GM23338 (cell line): ENCODE data around the gene DIP2B. TPM values are rescaled to one million over a fixed set of nuclear protein-coding genes. Genes with fewer than 3 reads are reported as not detected.
A peak's percentile ranks its signal among the peaks of the same experiment; 100 is the strongest.

Source experiments
- ATAC-seq: fragments of 200-7000 bp; cut with Tn5 transposase; 3 replicates; pipeline ENCODE4 v1.9.1; 2020
- DNase-seq: peaks from one replicate; pipeline ENCODE4 v3.0.0-alpha.2; 2015; ENCODE audit warnings: low spot score
- H2AFZ ChIP-seq: fragments of 200-600 bp; sonication (generic); 2 replicates; pipeline ENCODE4 v1.8.0; 2016; ENCODE audit warnings: antibody characterized with exemption, mild to moderate bottlenecking, moderate library complexity
- H3F3A ChIP-seq: fragments of 200-600 bp; sonication (generic); replicated peaks from 2 replicates; pipeline ENCODE4 v1.8.0; 2017; ENCODE audit warnings: antibody characterized with exemption, mixed run types, low read depth
- H3K27ac ChIP-seq: fragments of 200-600 bp; sonication (generic); 2 replicates; pipeline ENCODE4 v1.6.1; 2016; ENCODE audit warnings: low read depth
- H3K27me3 ChIP-seq: fragments of 200-600 bp; sonication (generic); 2 replicates; pipeline ENCODE4 v1.8.0; 2016; ENCODE audit warnings: mild to moderate bottlenecking, mixed run types, moderate library complexity; ENCODE audit not compliant: insufficient read depth
- H3K36me3 ChIP-seq: fragments of 200-600 bp; sonication (generic); 2 replicates; pipeline ENCODE4 v1.8.0; 2016; ENCODE audit warnings: mild to moderate bottlenecking; ENCODE audit not compliant: insufficient read depth
- H3K4me1 ChIP-seq: fragments of 200-600 bp; sonication (generic); 2 replicates; pipeline ENCODE4 v1.8.0; 2016; ENCODE audit warnings: mild to moderate bottlenecking, moderate library complexity; ENCODE audit not compliant: insufficient read depth
- H3K4me2 ChIP-seq: fragments of 200-600 bp; sonication (generic); 2 replicates; pipeline ENCODE4 v1.7.1; 2017; ENCODE audit warnings: mixed run types
- H3K4me3 ChIP-seq: fragments of 200-600 bp; sonication (generic); 2 replicates; pipeline ENCODE4 v1.6.1; 2016; ENCODE audit warnings: mixed run types
- H3K79me2 ChIP-seq: fragments of 200-600 bp; sonication (generic); replicated peaks from 2 replicates; pipeline ENCODE4 v1.8.0; 2017; ENCODE audit warnings: mild to moderate bottlenecking; ENCODE audit not compliant: insufficient read depth
- H3K9me2 ChIP-seq: fragments of 200-600 bp; sonication (generic); 2 replicates; pipeline ENCODE4 v1.8.0; 2017; ENCODE audit not compliant: insufficient read depth
- H4K20me1 ChIP-seq: fragments of 200-600 bp; sonication (generic); replicated peaks from 2 replicates; pipeline ENCODE4 v1.8.0; 2017; ENCODE audit warnings: mild to moderate bottlenecking; ENCODE audit not compliant: insufficient read depth
- H3K27ac Mint-ChIP-seq: 2 replicates; pipeline ENCODE4 v1.8.0; 2020; ENCODE audit warnings: inconsistent platforms, mild to moderate bottlenecking, moderate library complexity, mixed read lengths
- H3K27me3 Mint-ChIP-seq: 3 replicates; pipeline ENCODE4 v1.8.0; 2022; ENCODE audit warnings: low read depth, mild to moderate bottlenecking, moderate library complexity, mixed read lengths, inconsistent platforms; ENCODE audit not compliant: insufficient read depth, poor library complexity
- H3K36me3 Mint-ChIP-seq: 3 replicates; pipeline ENCODE4 v1.8.0; 2021; ENCODE audit warnings: low read depth, mild to moderate bottlenecking, inconsistent platforms, moderate library complexity, mixed read lengths
- H3K4me1 Mint-ChIP-seq: 3 replicates; pipeline ENCODE4 v1.8.0; 2020; ENCODE audit warnings: mild to moderate bottlenecking, inconsistent platforms, mixed read lengths
- H3K4me3 Mint-ChIP-seq: 3 replicates; pipeline ENCODE4 v1.8.0; 2021; ENCODE audit warnings: moderate library complexity, mild to moderate bottlenecking, inconsistent platforms, mixed read lengths
- H3K9me3 Mint-ChIP-seq: 3 replicates; pipeline ENCODE4 v1.8.0; 2020; ENCODE audit warnings: moderate library complexity, mild to moderate bottlenecking, inconsistent platforms, mixed read lengths
- CREB1 ChIP-seq: fragments of 250-450 bp; sonication (Bioruptor Pico); IDR thresholded peaks from 2 replicates; pipeline ENCODE4 v1.5.0; 2020; ENCODE audit warnings: low read depth, mild to moderate bottlenecking, moderate library complexity
- CTCF ChIP-seq, 2 experiments: fragments of 200-600 bp in 1 of 2; sonication (generic) in 1 of 2; conservative IDR thresholded peaks; 2 replicates each; pipeline versions ENCODE4 v1.5.1 to v1.6.1; 2016 to 2017; ENCODE audit warnings: antibody characterized with exemption in 2 of 2, low read depth in 2 of 2, mild to moderate bottlenecking in 2 of 2, moderate library complexity in 1 of 2
- ETS1 ChIP-seq: IDR thresholded peaks from 2 replicates; pipeline ENCODE4 v1.6.1; 2016; ENCODE audit warnings: antibody characterized with exemption
- EZH2phosphoT487 ChIP-seq: fragments of 200-600 bp; sonication (generic); IDR thresholded peaks from one replicate; pipeline ENCODE4 v1.8.1; 2018; ENCODE audit warnings: antibody characterized with exemption; ENCODE audit not compliant: unreplicated experiment
- JUNB ChIP-seq: IDR thresholded peaks from one replicate; pipeline ENCODE4 v1.6.1; 2016; ENCODE audit warnings: antibody characterized with exemption; ENCODE audit not compliant: unreplicated experiment
- NANOG ChIP-seq: IDR thresholded peaks from 2 replicates; pipeline ENCODE4 v1.6.1; 2016; ENCODE audit warnings: antibody characterized with exemption, borderline replicate concordance
- POLR2AphosphoS5 ChIP-seq: IDR thresholded peaks from 2 replicates; pipeline ENCODE4 v1.6.1; 2016; ENCODE audit warnings: antibody characterized with exemption, low read depth
- REST ChIP-seq: IDR thresholded peaks from one replicate; pipeline ENCODE4 v1.6.1; 2018; ENCODE audit warnings: antibody characterized with exemption; ENCODE audit not compliant: unreplicated experiment
- ZNF114 ChIP-seq: fragments of 250-450 bp; sonication (Bioruptor Pico); IDR thresholded peaks from 2 replicates; pipeline ENCODE4 v1.5.0; 2020; ENCODE audit warnings: mild to moderate bottlenecking, moderate library complexity
- polyA plus RNA-seq: library from polyadenylated mRNA; unstranded; fragments of >200 nt; fragmentation: Nextera tagmentation; extraction: Ambion mirVana; gene quantifications from 2 replicates; pipeline ENCODE4 v1.2.1, GENCODE V29; 2016
- total RNA-seq: library from RNA; depleted of rRNA; stranded (reverse); fragments of >200 nt; shearing (Covaris generic); gene quantifications from 2 replicates; pipeline ENCODE4 v1.2.3, GENCODE V29; 2014

DIP2B gene
- total and polyA plus RNA-seq, 2 experiments from 2014 or later, result 8.0 to 36.4 TPM

GRCh38 chr12:50641566-50641965, 136.8 kb downstream of the DIP2B start:
- Histone ChIP-seq H3K27ac (no peak overlapping the region), H3K79me2 (no peaks in the 10 kb centered on the region), H3K4me1 (no peaks in the 10 kb centered on the region), H3K4me2 (no peak overlapping the region), H2AFZ (no peak overlapping the region), H3K9me2 (no peaks in the 10 kb centered on the region), H4K20me1 (no peaks in the 10 kb centered on the region), H3K27me3 (no peaks in the 10 kb centered on the region), H3F3A (no peaks in the 10 kb centered on the region), H3K4me3 (no peak overlapping the region), H3K36me3 (no peaks in the 10 kb centered on the region)
- peak overlapping the region; percentile 57 for H3K27ac Mint-ChIP-seq
- H3K9me3 Mint-ChIP-seq, result no peaks in the 10 kb centered on the region
- peaks cover 14% of the 10 kb centered on the region for H3K4me1 Mint-ChIP-seq
- H3K4me3 Mint-ChIP-seq, result no peak overlapping the region
- TF ChIP-seq ZNF114 (CRISPR knock-in tag) (no peak), CTCF (conservative IDR thresholded peaks at IDR 0.05; ENCODE audit: low read depth in 2 of 2) (peak; percentile 33 to 49; a peak in 3 of 4 replicates), EZH2phosphoT487 (no peak), POLR2AphosphoS5 (no peak), CREB1 (CRISPR knock-in tag) (no peak)
- H3K36me3 Mint-ChIP-seq, result peaks cover 10% of the 10 kb centered on the region; the same call in 2 of the 3 replicates
- DNase-seq (peak; percentile 56), ATAC-seq (peak; percentile 87)
- peaks cover 11% of the 10 kb centered on the region for H3K27me3 Mint-ChIP-seq

GRCh38 chr12:50642035-50642451, 137.3 kb downstream of the DIP2B start:
- no peaks in the 10 kb centered on the region for H3K9me2 ChIP-seq
- H3K27ac Mint-ChIP-seq, result peak overlapping the region; percentile 57
- no peaks in the 10 kb centered on the region for H3K27me3 ChIP-seq
- no peaks in the 10 kb centered on the region for H3K9me3 Mint-ChIP-seq
- peaks cover 12% of the 10 kb centered on the region for H3K36me3 Mint-ChIP-seq
- no peak overlapping the region for H3K4me2 ChIP-seq
- peaks cover 12% of the 10 kb centered on the region for H3K4me1 Mint-ChIP-seq
- no peak for DNase-seq
- H3K4me3 Mint-ChIP-seq, result no peak overlapping the region
- no peaks in the 10 kb centered on the region for H3K79me2 ChIP-seq
- peaks cover 11% of the 10 kb centered on the region for H3K27me3 Mint-ChIP-seq
- H3K36me3 ChIP-seq, result no peaks in the 10 kb centered on the region
- no peak overlapping the region for H3K4me3 ChIP-seq
- H2AFZ ChIP-seq, result no peak overlapping the region
- TF ChIP-seq NANOG (no peak), EZH2phosphoT487 (no peak), ETS1 (no peak), POLR2AphosphoS5 (no peak), JUNB (no peak), REST (no peak), CREB1 (CRISPR knock-in tag) (no peak)
- H4K20me1 ChIP-seq, result no peaks in the 10 kb centered on the region
- no peaks in the 10 kb centered on the region for H3K4me1 ChIP-seq
- H3K27ac ChIP-seq, result no peak overlapping the region
- no peak for ATAC-seq
- no peaks in the 10 kb centered on the region for H3F3A ChIP-seq
